ENCODE measurements around the gene KIF3A.

Gene KIF3A

GRCh38 chr5:132659598-132660493 is 77.5 kb downstream of the KIF3A start:
- no peak for DNase-seq

DNA sequence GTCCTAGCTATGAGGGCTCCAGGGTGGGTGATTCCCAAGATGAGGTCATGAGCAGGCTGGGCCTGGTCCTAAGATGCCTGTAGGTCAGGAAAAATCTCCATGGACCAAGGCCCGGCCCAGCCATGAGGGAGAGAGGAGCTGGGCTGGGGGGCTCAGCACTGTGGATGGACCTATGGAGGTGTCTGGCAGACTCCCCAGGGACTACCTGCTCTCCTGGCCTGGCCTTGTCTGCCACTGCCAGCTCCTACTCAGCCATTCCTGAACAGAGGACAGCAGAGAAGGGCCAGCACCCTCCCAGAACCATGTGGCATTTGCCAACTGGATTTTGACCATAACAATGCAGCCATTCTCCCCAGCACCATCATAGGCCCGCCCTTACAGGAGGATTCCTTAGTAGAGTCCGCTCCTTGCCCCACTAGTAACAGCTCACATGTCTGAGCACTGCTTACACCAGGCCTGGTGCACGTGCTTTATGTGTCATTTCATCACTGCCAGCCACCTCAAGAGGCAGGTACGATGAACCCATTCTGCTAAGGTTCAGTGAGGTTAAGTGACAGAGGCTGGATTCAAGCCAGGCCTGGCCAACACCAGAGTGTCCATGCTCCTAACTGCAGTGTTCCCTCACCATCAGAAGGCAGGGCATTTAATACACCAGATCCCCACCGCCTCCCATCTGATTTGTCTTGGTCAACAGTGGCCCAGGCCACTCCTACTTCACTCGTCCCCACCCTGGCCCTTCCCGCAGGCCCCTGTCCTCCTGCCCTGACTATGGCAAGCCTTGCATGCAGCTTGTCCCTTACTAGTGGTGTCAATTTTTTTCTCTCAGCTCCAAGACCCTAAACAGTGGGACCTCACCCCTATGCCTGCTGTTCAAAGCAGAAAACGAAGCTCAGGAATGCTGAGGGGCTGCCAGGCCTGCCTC is 78.7 kb downstream of the KIF3A start:
- no peak for DNase-seq

- DNase-seq, result no peak
Observed at GRCh38 chr5:132657676-132658380, 79.5 kb downstream of the KIF3A start, which contains the start of gene IL13. TSS of gene IL13 (plus strand) at chr5:132658173. CDS start at chr5:132658187, 14 bp downstream.

DNA sequence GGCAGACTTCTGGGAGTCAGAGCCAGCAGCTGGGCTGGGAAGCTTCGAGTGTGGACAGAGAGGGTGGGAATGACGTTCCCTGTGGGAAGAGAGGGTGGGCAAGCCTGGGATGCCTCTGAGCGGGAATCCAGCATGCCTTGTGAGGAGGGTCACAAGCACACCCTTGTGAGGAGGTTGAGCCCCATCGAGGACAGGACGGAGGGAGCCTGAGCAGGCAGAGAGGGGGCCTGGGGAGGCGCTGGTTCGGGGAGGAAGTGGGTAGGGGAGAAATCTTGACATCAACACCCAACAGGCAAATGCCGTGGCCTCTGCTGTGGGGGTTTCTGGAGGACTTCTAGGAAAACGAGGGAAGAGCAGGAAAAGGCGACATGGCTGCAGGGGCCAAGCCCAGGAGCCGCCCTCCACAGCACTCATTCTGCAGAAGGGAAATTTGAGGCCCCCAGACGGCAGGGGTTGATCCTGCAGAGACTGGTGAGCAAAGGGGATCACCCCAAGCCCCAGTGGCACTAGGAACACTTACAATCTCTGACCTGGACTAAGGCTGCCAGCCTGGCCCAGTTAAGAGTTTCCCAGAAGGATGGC is 80.5 kb downstream of the KIF3A start:
- DNase-seq, result no peak

DNA sequence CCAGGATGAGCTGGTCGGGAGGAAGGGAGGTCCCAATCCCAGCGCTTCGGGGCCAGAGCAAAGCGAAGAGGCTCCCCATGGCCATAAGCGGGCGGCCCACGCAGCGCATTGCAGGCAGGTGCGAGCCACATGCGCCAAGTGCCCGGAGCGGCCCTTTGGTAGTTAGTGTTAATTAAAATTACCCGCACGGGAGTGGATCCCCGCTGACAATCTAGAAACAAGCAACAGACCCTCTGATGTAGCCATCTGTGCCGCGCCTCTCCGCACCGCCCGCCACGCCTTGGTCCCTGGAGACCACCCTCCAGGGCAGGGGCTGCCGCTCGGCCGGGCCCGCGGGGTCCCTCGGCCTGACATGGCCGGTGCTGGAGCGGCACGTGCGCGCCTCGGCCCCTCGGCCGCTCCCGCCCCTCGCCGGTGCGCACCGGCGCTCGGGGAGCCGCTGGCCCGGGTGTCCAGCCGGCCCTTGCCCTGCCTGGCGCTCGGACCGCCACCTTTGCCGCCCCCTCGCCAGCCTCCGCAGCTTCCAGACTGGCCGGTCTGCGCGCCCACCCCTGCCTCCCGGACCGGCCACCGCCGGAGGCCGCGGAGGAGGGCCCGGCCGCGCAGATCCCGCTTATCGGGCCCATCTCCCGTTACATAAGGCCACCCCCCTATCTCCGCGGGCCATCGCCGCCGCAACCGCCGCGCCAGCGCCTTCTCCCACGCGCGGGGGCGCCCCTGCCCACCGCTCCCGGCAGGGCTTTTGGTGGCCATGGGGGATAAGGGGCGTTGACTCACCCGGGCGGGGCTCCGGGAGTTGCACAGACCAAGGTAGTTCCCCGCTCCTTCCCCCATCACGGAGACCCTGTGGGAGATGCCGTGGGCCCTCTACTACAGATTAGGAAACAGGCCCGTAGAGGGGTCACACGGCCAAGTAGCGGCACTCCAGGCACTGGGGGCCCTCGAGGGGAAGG is 81.2 kb downstream of the KIF3A start:
- DNase-seq, result no peak

GRCh38 chr5:132653716-132654115 is 83.6 kb downstream of the KIF3A start:
- DNase-seq, result no peak

- no peak for DNase-seq
Observed at GRCh38 chr5:132651838-132652469, 85.4 kb downstream of the KIF3A start.

- DNase-seq, result no peak
Observed at GRCh38 chr5:132648355-132648754, 89.0 kb downstream of the KIF3A start.

- no peak for DNase-seq
Observed at GRCh38 chr5:132647473-132647872, 89.9 kb downstream of the KIF3A start.

DNA sequence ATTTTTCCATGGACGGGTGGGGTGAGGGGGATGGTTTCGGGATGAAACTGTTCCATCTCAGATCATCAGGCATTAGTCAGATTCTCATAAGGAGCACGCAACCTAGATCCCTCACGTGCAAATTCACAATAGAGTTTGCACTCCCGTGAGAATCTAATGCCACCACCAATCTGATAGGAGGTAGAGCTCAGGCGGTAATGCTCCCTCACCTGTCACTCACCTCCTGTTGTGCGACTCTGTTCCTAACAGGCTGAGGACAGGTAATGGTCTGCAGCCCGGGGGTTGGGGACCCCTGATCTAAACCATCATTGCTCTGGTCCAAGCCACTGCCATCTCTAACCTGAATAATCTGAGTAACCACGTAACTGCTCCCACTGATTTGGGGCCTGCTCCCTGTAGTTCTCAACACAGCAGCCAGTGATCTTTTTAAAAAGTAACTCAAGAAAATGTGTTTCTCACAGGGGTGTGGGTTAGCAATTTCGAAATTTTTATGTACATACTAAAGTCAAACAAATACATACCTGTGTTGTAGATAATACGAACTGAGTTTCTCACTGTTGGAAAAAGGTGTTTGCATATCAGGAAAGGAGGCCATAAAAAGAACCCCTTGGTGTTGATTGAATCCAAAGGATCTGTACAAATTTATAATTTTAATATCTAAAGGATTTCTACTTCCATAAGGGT is 90.6 kb downstream of the KIF3A start:
- no peak for DNase-seq

GRCh38 chr5:132644177-132644576 is 93.2 kb downstream of the KIF3A start:
- DNase-seq, result no peak
